Keratinocyte (primary cell): ENCODE measurements around the gene HDGFL2.

Experiments
- CTCF ChIP-seq, 3 experiments: IDR thresholded peaks in 1 of 3; conservative IDR thresholded peaks in 1 of 3; optimal IDR thresholded peaks in 1 of 3; 2 replicates in 2 of 3; 3 replicates in 1 of 3; pipeline versions ENCODE3 to v1.5.1; 2011; ENCODE audit warnings: low read length in 3 of 3, mild to moderate bottlenecking in 3 of 3, moderate library complexity in 2 of 3, control low read depth in 1 of 3, inconsistent platforms in 1 of 3; ENCODE audit not compliant: insufficient read depth in 2 of 3; ENCODE audit errors: extremely low read depth in 1 of 3
- EZH2 ChIP-seq: IDR thresholded peaks from one replicate; pipeline ENCODE4 v1.6.1; 2012; ENCODE audit warnings: inconsistent platforms, mild to moderate bottlenecking, low read length, moderate library complexity

DNA sequence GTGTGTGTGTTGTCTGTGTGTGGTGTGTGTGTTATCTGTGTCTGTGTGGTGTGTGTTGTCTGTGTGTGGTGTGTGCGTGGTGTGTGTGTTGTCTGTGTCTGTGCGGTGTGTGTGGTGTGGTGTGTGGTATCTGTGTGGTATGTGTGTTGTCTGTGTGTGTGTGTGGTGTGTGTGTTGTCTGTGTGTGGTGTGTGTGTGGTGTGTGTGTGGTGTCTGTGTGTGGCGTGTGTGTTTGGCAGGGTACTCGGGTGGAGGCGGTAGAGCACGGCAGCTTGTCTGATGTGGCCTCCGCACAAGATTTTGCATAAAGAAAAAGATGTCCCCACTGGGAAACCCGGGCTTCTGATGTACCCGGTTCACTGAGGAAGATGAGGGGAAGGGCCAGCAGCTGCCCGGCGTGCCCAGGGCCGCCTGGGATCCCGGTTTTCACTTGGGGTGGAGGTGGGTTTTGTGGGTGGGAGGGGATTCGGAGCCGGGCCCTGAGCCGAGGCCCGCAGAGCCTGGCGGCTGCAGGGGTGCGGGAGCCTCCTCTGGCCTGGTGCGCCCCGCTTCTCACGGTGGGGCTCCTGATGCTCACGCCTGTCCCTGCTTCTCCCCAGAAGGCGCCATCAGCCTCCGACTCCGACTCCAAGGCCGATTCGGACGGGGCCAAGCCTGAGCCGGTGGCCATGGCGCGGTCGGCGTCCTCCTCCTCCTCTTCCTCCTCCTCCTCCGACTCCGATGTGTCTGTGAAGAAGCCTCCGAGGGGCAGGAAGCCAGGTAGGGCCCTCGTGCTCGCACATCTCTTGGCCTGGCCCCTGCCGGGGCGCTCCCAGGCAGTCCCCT is 21.2 kb downstream of the HDGFL2 start:
- TF ChIP-seq CTCF (optimal IDR thresholded peaks at IDR 0.05 in 1 of 3, IDR thresholded peaks at IDR 0.05 in 1 of 3, conservative IDR thresholded peaks at IDR 0.05 in 1 of 3; ENCODE audit: extremely low read depth in 1 of 3, insufficient read depth in 2 of 3, low read length in 3 of 3) (no peak), EZH2 (no peak)
